Stimulated activated CD4-positive, alpha-beta T cell treated with anti-CD3 and anti-CD28 coated beads, Interleukin-12 subunit alpha, Interleukin-12 subunit beta, amount 100 ng/mL, for 4 hours (primary cell): ENCODE data around the gene OR5A1.
"Not testable (repeated sequence)": the region's sequence is repeated elsewhere in the genome, so short reads cannot be mapped to it uniquely, and the experiment has no call there.

Experiments
- DNase-seq: peaks from one replicate; pipeline ENCODE4 v3.0.0-alpha.2; 2020

Gene OR5A1

DNA sequence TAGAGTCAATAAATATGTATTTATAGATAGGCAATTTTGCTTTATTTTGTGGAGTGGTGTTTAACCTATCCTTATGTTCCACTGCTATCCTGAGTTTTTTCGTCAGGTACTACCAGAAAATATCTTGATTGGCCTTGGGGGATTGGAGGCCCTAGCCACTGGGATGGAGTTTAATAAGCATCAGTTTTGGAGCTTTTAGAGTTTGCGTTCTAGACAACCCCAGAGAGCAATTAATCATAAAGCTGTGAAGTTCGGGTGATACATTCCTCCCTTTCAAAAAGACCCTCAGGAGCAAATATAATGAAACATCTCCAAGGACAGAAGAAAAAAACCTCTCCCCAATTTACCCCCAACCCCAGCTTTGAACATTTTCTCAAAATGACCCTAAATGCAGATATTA, at the start of gene OR5A1:
Gene OR5A1, plus strand, starts transcription at position 301 of the 400 bp plus-strand sequence. CDS start 6,700 bp downstream, outside the sequence.
- DNase-seq: no peak

DNA sequence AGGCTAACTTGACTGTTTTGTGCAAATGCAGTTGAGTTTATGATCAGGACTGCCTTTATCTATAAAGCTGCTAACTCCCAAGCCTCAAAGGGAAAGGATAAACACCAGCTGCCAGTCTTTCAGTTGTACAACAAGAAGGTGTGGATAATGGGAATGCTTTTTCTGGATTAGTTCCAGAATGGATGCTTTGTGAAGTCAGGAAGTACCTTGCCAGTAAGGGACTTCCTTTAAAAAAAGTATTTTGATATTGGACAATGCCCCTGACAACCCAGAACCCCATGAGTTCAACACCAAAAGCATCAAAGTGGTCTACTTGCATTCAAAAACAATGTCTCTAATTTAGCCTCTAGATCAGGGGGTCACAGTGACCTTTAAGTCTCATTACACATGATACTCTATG, 42.1 kb upstream of the OR5A1 start:
- DNase-seq: no peak

DNA sequence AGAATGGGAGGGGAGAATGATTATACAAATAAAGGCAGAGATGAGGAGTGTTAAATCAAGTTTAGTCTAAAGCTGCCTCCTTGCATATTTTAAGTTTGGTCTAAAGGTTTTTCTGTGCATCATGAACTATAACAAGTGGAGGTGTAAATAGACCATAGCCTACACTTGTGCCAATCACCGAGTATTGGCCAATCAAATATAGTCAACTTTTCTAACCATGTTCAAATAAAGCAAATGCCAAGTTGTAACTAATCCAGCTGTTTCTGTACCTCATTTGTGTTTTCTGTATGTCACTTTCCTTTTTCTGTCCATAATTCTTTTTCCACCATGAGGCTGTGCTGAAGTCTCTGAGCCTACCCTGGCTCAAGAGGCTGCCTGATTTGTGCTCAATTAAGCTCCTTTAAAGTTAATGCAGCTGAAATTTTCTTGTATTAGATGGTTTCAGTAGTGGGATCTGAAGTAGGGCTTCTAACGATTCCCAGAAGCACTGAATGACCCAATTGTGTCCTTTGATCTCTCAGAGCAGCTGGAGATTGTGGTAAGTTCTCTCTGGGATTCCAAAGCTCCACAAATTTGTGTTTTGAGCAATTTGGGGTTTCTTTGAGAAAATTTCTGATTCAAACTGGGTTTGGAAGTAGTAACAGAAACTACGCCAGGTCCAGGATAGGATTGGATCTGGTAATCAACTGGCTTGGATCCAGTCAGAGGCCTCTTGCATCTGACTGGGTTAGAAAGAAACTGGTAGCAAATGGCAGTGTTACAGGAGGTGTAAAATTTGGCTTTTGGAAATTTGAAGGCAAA, 35.6 kb upstream of the OR5A1 start:
- DNase-seq: no peak

DNA sequence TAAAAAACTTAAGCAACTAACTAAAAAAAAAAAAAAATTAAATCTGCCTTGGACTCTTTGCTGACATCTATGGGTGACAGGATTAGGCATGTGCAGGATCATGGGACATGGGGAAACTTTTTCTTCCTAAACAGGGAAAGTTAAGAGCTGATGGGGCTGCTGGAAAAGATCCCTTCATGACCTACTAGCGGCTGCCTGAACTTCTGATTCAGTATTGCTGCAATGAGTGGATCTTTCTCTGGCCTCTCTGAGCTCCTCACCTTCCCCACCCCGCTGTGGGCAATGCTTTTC, 35.1 kb upstream of the OR5A1 start:
- no peak for DNase-seq

DNA sequence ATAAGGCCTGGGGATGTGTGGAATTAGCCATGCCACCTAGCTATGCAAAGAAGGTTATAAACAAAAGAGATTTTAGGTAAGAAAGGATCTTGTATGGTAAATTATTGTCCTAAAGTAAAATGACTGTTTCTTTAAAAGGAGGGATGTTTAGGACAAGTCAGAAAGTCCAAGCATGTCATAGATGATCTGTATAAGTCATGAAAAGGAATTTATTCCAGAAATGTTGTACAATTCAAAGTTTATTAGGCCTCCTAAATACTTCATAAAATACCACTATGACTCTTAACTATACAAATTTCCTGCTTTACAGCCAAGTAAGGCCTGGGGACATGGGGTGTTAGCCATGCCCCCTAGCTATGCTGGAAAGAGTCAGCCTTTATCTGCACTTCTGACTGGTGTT, 32.7 kb upstream of the OR5A1 start:
- no peak for DNase-seq

DNA sequence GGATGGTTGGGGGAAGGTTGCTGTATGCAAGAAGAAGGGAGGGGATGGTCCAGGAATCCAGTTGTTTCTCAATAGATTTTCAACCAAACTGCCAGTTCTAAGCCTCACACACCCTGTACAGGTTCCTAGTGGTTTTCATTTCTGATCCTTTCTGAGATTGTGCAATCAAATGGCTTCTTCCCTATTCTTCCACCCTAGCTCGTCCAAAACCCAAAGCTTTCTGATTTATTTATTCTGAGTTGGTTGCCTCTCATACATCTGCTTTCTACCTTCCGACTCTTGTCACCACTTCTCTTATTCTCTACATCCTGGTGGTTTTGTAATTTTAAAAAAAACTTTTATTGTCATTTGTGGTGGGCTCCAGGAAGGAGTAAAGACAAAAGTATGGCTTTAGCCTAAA, 22.6 kb upstream of the OR5A1 start:
- DNase-seq: no peak

DNA sequence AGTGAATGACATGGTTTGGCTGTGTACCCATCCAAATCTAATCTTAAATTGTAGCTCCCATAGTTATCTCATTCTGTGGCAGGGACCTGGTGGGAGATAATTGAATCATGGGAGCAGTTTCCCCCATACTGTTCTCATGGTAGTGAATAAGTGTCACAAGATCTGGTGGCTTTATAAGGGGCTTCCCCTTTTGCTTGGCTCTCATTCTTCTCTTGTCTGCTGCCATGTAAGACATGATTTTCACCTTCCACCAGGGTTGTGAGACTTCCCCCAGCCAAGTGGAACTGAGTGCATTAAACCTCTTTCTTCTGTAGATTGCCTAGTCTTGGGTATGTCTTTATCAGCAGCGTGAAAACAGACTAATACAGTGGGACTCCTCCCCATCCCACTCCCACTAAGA, 21.2 kb upstream of the OR5A1 start:
- DNase-seq: no peak

DNA sequence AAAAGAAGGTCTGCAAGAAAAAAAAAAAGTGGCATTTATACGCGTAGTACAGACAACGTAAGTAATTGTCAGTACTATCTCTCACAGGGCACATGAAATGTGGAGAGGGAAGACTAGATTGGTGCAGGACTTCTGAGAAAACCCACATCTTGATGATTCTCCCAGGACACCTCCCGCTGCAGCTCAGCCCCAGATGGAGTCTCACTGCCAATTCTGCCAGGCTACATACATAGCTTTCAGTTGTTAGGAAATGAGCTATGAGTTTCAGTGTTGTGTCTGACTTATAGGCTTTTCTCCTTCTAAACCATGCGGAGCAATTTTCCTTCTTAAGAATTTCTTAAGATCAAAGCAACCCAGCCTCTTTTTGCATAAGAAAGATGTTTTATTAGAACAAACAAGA, 19.7 kb upstream of the OR5A1 start:
- no peak for DNase-seq

DNA sequence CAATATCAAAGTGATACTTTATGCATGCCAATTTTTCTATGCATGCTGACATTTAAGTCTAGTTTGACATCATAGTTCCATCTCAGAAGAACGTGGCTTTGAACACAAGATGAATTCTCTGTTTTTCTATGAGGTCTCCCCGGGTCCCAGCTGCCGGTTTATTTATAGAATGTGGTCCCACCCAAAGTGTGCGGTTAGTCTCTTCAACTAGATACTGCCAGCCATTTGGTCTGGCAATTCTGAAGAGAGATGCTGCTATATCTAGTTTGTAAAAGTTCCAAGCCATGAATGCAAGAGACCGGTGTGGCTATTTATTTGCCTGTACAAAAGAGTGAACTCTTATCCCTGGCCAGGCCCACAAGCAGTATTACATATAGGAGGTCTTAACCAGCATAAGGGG, 19.2 kb upstream of the OR5A1 start:
- DNase-seq: no peak

DNA sequence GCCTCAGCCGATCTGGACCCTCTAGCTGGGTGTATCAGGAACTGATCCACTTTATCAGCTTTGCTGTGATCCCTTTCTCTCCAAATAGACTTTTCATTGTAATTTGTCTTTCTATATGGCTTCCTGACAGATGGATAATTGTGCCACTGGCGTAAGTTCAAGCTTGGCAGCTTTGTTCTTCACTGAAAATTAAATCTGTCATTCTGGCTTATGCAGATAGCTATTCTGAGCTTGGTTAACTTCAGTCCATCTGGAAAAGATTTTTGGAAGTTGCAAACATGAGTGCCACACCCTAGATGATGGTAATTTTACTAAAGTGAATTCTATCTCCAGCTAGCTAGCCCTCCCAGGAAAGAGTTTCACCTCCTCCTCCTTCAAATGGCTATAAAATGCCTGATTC, 18.1 kb upstream of the OR5A1 start:
- no peak for DNase-seq

DNA sequence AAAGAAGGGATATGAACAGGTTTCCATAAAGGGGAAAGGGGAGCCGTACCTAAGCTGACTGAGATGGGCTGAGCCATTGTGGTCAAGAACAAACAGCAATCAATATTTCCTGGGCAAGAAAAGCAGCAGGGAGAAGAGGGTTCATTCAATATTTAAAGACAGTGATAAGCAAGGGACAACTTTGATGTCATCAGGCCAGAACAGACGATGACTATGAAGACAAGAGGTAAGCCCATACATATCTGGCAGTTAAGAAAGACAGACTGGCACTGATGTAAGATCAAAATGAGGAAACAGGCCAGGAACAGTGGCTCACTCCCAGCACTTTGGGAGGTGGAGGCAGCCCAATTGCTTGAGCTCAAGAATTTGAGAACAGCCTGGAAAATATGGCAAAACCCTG, 12.4 kb upstream of the OR5A1 start:
- DNase-seq: no peak

DNA sequence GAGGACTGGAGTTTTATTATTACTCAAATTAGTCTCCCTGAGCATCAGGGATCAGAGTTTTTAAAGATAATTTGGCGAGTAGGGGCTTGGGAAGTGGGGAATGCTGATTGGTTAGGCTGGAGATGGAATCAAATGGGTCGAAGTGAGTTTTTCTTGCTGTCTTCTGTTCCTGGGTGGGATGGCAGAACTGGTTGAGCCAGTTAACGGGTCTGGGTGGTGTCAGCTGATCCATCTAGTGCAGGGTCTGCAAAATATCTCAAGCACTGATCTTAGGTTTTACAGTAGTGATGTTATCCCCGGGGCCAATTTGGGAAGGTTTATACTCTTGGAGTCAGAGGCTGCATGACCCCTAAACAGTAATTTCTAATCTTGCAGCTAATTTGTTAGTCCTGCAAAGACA, 11.1 kb upstream of the OR5A1 start:
- DNase-seq: no peak

DNA sequence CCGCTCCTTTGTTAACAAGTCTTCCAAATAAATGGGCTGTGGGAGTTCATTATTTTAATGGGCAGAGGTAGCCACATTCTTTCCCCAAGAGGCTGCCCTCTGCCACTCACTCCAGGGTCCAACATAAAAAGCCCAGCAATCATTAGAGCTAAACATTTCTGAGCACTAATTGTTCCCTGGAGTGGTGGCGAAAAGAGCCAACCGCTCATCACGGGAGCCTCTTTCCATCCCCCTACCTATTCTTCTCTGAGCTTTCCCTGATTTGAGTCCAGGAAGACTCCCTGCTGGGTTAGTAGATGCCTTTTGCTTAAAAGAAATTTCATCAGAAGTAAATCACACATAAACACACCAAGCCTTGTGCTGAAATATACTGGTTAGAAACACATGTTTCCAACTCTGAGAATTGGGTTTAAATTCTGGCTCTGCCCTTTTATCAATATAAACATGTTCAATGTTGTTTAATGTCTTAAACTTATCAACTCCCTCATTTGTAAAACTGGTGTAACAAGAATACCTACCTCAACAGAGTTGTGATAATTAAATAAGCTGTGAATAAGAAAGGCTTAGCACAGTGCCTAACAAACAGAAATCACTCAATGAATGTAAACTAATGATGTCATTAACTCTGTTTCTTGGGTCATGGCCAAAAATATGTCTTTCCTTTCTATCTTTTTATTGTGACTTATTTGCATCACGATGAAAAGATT, 9.8 kb upstream of the OR5A1 start, which contains the start of gene OR5A2:
Gene OR5A2, minus strand, starts transcription at position 53 of the 707 bp plus-strand sequence. CDS start 3,460 bp downstream, outside the sequence.
- DNase-seq: no peak

DNA sequence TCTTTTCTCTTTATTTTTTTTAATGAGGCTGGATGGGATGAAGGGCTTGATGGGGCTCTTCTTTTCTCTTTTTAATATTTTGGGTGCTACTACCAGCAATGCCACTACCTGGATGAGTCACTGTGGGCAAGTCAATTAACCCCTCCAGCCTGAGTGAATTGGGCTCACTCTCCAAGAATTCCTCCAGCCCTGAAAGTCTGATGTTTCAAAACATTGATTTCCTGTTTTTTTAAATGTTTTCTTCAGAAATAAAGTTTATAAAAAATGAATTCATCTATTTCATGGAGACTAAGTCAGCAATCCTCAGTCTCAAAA, 9.2 kb upstream of the OR5A1 start:
- no peak for DNase-seq

DNA sequence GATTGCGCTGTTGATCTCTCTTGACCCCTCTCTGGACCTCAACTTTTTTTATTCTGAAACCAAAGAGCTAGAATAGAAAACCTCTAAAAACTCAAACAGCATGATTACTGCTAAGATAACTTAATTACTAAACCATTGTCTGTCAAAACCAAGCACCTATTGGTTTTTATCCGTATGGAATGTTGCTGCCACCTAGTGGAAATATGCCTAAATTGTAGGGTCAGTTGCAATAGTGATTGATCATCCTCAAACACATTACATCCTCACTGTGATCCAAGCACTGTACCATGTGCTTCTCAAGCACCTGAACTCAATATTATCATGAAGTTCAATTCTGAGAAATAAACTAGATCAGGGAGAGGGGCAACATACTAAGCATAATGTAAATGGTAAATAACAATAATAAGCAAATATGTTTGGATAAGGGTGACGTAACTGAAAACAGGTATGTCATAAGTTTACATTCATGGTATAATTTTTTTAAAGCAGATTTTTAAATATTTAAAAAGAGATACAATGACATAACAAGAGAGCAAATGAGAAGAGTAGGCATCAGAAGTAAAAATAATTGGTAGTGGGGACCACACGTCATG, 6.2 kb upstream of the OR5A1 start:
- no peak for DNase-seq

DNA sequence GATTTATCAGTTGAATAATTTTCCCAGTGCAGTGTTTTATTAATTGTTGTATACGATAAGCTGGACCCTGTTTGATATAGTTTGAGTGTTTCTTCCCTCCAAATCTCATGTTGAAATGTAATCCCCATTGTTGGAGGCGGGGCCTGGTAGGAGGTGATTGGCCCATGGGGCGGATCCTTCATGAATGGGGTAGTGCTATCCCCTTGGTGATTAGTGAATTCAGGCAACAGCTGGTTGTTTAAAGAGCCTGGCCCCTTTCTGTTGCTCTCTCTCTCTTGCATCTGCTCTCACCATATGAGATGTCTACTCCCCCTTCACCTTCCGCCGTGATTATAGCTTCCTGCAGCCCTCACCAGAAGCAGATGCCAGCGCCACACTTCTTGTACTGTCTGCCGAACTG, 1.5 kb downstream of the OR5A1 start:
- no peak for DNase-seq

DNA sequence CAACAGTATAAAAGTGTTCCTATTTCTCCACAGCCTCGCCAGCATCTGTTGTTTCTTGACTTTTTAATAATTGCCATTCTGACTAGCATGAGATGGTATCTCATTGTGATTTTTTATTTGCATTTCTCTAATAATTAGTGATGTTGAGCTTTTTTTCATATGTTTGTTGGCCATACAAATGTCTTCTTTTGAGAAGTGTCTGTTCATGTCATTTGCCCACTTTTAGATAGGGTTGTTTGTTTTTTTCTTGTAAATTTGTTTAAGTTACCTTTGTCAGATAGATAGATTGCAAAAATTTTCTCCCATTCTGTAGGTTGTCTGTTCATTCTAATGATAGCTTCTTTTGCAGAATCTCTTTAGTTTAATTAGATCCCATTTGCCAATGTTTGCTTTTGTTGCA, 9.4 kb downstream of the OR5A1 start:
- DNase-seq: not testable (repeated sequence)

DNA sequence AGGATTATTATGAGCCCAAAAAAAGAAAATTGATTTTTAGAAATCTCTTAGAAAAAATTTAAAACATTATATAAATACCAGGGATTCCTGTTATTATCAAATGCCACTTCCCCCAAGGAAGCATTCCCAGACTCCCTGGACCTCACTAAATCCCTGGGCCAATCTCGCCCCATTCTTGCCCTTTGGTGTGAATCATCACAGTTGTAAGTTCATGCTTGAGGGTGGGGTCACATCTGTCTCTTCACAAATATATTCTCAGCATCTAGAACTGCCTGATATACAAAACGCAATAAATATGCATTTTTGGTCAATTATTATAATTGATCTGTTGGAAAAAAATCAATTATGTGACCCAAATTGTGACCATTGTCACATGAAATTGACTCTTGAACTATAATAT, 12.2 kb downstream of the OR5A1 start:
- no peak for DNase-seq

DNA sequence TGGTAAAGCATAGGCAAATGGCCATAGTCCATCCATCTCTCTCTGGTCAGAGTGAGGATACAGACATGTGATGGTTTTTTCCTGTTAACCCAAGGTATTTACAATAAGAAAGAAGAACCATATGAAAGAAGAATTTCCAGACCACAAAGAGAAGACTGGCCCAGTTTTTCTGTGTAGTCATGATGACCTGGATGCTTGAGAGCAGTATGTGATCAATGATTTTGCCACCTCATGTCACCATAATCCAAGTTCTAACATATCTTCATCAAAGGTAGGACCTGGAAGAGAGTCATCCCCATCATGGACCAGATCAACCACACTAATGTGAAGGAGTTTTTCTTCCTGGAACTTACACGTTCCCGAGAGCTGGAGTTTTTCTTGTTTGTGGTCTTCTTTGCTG, 20.4 kb downstream of the OR5A1 start, which contains the start of gene OR4D6:
Gene OR4D6, plus strand, starts transcription at position 301 of the 400 bp plus-strand sequence. Its CDS starts 0 bp downstream, at position 301.
- DNase-seq: no peak

DNA sequence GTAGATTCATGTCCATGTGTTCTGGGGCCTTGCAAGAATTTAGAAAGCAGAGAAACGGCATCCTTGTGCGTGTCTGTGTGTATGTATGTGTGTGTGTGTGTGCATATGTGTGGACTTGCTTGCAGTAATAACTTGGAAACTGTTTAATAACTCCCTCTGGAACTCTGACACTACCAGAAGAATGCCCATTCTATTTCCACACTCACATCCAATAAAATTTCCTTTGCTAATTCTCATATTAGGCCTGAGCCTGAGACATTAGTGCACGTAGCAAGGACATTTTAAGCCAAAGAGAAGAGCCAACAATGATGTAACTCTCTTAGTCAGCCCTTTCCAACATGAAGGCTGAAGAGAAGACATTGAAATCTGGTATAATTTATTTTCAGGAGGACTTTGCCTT, 23.6 kb downstream of the OR5A1 start:
- no peak for DNase-seq

DNA sequence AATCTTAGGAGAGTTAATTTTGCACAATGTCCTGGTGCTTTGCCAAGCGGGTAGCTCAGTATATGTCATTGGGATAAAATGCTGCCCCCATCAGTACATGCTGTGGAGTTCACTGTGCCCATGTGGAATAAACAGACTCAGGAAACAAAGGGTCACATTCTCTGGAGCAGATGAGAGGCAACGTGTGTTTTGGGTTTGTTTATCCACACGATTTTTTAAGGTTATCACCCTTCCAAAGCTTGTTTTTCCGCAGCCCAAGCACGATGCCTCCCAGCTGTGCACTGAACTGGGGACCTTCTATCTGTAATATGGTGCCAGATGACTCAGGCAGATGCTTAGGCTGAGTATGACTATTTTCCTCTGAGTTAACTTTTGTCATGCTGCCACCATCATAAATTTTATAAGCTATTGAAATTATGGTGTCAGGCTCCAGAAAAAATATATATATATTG, 26.9 kb downstream of the OR5A1 start:
- no peak for DNase-seq

DNA sequence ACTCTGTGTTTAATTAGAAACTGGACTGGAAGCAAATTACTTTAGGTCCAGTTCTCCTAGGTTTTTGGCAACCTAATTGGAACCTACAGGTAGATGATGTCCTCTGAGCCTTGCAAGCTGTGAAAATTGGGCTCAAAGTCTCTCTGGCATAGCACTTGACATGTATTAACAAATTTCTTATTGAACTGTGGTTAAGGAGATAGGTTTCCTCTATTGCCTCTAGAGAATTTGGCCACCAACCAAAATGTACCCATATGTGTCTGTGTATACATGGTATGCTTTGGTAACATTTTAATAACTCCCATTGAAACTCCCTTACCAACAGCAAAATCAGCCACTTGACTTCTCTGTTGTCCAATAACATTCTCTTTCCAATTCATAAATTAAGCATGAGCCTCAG, 36.7 kb downstream of the OR5A1 start, which contains the start of gene OR4D10:
Gene OR4D10, plus strand, starts transcription at position 301 of the 400 bp plus-strand sequence. CDS start 4,115 bp downstream, outside the sequence.
- no peak for DNase-seq

DNA sequence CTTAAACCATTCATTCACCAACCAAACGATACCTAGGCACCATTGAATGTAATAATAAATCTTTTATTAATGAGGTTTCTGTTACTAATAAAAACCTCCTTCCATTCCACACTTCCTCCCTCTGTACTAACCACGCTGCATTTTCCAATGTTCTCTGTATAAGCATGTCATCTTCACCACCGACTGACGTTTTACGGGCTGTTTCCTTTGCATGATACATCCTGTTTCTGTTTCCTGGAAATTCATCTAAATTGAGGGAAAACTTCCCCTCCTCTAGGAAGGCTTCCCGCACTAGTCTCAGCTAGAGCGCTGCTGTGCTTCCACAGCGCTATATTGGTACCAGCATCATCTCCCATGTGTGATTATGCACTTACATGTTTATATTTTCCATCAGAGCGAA, 38.9 kb downstream of the OR5A1 start:
- DNase-seq: no peak

DNA sequence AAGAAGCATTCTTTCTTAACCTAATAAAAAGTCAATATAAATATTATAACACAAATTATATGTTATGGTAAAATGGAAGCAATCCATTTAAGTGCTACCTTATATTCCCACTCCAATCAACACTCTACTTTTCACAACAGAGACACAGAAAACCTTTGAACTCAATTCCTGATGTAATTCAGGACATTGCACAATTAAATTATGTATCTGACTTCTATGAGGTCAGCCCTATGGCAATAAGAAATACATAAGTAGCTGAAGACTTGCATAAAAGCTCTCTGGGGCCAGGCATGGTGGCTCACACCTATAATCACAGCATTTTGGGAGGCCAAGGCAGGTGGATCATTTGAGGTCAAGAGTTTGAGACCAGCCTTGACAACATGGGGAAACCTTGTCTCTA, 43.6 kb downstream of the OR5A1 start:
- DNase-seq: no peak
